ENCODE results near the gene SPATA20.

SPATA20 gene

DNA sequence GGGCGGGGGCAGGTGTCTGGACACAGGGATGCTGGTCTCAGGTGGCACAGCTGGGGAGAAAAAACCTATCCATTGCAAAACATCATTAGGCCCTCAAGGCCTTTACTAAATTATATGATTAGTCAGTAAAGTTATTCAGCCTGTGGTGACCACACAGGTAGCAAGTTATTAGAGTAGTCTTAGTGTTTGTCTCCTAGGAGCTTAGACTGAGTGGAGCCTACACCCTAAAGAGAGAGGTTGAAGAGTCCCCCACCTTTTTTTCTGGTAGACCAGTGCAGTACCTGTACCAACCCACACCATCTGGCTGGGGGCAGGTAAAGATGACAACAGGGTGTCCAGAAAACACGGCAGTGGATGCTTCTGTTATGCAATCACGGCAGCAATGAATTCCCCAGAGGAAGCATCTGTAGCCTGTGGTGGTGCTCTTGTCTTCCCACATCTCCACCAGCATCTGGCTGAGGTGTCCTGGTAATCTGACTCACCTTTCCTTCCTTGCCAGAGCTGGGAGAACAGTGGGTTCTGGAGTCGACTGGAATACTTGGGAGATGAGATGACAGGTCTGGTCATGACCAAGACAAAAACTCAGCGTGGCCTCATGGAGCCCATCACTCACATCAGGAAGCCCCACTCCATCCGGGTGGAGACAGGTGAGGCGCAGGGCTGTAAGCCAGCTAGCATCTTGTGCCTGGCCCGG is 27.7 kb upstream of the SPATA20 start:
- POLR2A ChIA-PET, result no interaction called here
- TF ChIP-seq, protein P1, sequence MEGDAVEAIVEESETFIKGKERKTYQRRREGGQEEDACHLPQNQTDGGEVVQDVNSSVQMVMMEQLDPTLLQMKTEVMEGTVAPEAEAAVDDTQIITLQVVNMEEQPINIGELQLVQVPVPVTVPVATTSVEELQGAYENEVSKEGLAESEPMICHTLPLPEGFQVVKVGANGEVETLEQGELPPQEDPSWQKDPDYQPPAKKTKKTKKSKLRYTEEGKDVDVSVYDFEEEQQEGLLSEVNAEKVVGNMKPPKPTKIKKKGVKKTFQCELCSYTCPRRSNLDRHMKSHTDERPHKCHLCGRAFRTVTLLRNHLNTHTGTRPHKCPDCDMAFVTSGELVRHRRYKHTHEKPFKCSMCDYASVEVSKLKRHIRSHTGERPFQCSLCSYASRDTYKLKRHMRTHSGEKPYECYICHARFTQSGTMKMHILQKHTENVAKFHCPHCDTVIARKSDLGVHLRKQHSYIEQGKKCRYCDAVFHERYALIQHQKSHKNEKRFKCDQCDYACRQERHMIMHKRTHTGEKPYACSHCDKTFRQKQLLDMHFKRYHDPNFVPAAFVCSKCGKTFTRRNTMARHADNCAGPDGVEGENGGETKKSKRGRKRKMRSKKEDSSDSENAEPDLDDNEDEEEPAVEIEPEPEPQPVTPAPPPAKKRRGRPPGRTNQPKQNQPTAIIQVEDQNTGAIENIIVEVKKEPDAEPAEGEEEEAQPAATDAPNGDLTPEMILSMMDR (IDR thresholded peaks at IDR 0.05; ENCODE audit: control extremely low read depth, extremely low read depth, low read depth, missing control alignments), result no peak
- CTCF ChIA-PET, result interaction anchor here (0.8 to 1.2 kb wide), 3 partner anchors 12 to 31 kb away, joined by 3 read pairs; no protein-coding TSS in a partner anchor
- no peak for DNase-seq (ENCODE audit: extremely low spot score)

DNA sequence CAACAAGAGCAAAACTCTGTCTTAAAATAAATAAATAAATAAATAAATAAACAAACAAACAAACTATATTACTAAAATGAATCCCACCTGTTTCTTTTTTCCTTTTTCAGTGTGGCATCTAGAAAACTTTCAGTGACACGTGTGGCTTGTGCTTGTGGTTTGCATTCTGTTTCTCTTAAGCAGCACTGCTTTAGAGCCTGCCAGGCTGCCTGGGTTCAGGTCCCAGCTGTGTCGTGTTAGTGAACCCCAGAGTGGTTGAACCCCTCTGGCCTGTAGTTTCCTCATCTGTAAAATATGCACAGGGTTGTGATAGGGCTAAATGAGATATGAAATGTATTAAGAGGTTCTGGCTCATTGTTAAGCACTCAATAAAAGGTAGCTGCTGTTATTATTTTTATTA is 26.5 kb upstream of the SPATA20 start:
- ChIA-PET POLR2A (no interaction called here), CTCF (interaction anchor here (0.8 to 1.5 kb wide), 4 partner anchors 11 to 123 kb away, joined by 3 to 6 read pairs (median 4); partner anchors contain the start of gene EPN3)
- no peak for DNase-seq (ENCODE audit: extremely low spot score)
- TF ChIP-seq, protein P1 (IDR thresholded peaks at IDR 0.05; ENCODE audit: control extremely low read depth, extremely low read depth, low read depth, missing control alignments), result no peak

GRCh38 chr17:50521514-50521913 is 25.5 kb upstream of the SPATA20 start:
- TF ChIP-seq, protein P1 (IDR thresholded peaks at IDR 0.05; ENCODE audit: control extremely low read depth, extremely low read depth, low read depth, missing control alignments), result no peak
- POLR2A ChIA-PET, result no interaction called here
- no peak for DNase-seq (ENCODE audit: extremely low spot score)
- CTCF ChIA-PET, result interaction anchor here (1.2 to 1.5 kb wide), 3 partner anchors 10 to 42 kb away, joined by 4 to 6 read pairs (median 5); partner anchors contain the start of gene EPN3

DNA sequence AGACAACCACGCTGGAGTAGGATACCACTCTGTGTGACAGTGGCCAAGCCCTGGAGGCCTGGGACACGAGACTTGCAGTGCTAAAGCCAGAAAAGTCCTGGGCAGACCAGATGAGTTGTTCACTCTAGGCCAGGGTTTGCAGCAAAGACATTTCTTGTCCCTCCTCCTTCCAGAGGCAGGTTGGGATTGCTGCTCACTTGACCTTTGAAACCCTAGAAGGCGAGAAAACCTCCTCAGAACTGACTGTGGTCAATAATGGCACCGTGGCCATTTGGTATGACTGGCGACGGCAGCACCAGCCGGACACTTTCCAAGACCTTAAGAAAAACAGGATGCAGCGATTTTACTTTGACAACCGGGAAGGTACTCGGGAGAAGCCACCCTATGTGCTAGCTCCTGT is 24.2 kb upstream of the SPATA20 start:
- POLR2A ChIA-PET, result no interaction called here
- CTCF ChIA-PET, result no interaction called here

GRCh38 chr17:50523208-50523607 is 23.8 kb upstream of the SPATA20 start:
- ChIA-PET POLR2A (no interaction called here), CTCF (no interaction called here)
- no peak for DNase-seq (ENCODE audit: extremely low spot score)

More for the DNA sequence above, 24.2 kb upstream of the SPATA20 start:
- DNase-seq (ENCODE audit: extremely low spot score), result no peak
- TF ChIP-seq, protein P1 (IDR thresholded peaks at IDR 0.05; ENCODE audit: control extremely low read depth, extremely low read depth, low read depth, missing control alignments), result no peak

GRCh38 chr17:50524838-50525237 is 22.1 kb upstream of the SPATA20 start:
- TF ChIP-seq, protein P1 (IDR thresholded peaks at IDR 0.05; ENCODE audit: control extremely low read depth, extremely low read depth, low read depth, missing control alignments), result no peak
- ChIA-PET CTCF (no interaction called here), POLR2A (no interaction called here)
- DNase-seq (ENCODE audit: extremely low spot score), result no peak

More at GRCh38 chr17:50523208-50523607, 23.8 kb upstream of the SPATA20 start:
- TF ChIP-seq, protein P1 (IDR thresholded peaks at IDR 0.05; ENCODE audit: control extremely low read depth, extremely low read depth, low read depth, missing control alignments), result no peak

Measured in GM10248 (cell line).